NK-92 (cell line): ENCODE measurements around the gene SLC29A4.
"Not testable (repeated sequence)": the region's sequence is repeated elsewhere in the genome, so short reads cannot be mapped to it uniquely, and the experiment has no call there.

Experiments
- DNase-seq: peaks from one replicate; lab custom pipeline; 2025; ENCODE audit not compliant: unreplicated experiment; lab: John Stamatoyannopoulos, UW

SLC29A4 gene

GRCh38 chr7:5295039-5296014, 12.6 kb downstream of the SLC29A4 start:
- DNase-seq: no peak

GRCh38 chr7:5296015-5296610, 13.4 kb downstream of the SLC29A4 start:
- DNase-seq: no peak

- no peak for DNase-seq
Measured at GRCh38 chr7:5296611-5297226, 14.0 kb downstream of the SLC29A4 start.

- DNase-seq: no peak
Measured at GRCh38 chr7:5300366-5300765, 17.6 kb downstream of the SLC29A4 start.

- no peak for DNase-seq
Measured at GRCh38 chr7:5302577-5302976, 19.8 kb downstream of the SLC29A4 start.

GRCh38 chr7:5303061-5303460, 20.3 kb downstream of the SLC29A4 start:
- no peak for DNase-seq

GRCh38 chr7:5303591-5304505, 21.1 kb downstream of the SLC29A4 start:
- DNase-seq: no peak

- DNase-seq: not testable (repeated sequence)
Measured at GRCh38 chr7:5305050-5305449, 22.3 kb downstream of the SLC29A4 start.

GRCh38 chr7:5307221-5308142, 24.7 kb downstream of the SLC29A4 start:
- DNase-seq: not testable (repeated sequence)

GRCh38 chr7:5309146-5309545, 26.4 kb downstream of the SLC29A4 start:
- DNase-seq: no peak

- no peak for DNase-seq
Measured at GRCh38 chr7:5310822-5311405, 28.2 kb downstream of the SLC29A4 start.

GRCh38 chr7:5312276-5313070, 29.7 kb downstream of the SLC29A4 start:
- not testable (repeated sequence) for DNase-seq

- DNase-seq: not testable (repeated sequence)
Measured at GRCh38 chr7:5313076-5313885, 30.5 kb downstream of the SLC29A4 start.

- no peak for DNase-seq
Measured at GRCh38 chr7:5314864-5315263, 32.1 kb downstream of the SLC29A4 start.

- no peak for DNase-seq
Measured at GRCh38 chr7:5315761-5316160, 33.0 kb downstream of the SLC29A4 start.

- not testable (repeated sequence) for DNase-seq
Measured at GRCh38 chr7:5318613-5319012, 35.9 kb downstream of the SLC29A4 start.

GRCh38 chr7:5320391-5320790, 37.6 kb downstream of the SLC29A4 start:
- DNase-seq: no peak
